Body of pancreas (tissue), 4 donors: ENCODE data around the gene PIMREG.

Experiments used
- CTCF ChIP-seq, 7 experiments: fragments of 450-650 bp in 4 of 7; fragments of 200-600 bp in 3 of 7; sonication (generic) in 3 of 7; IDR thresholded peaks; one replicate each; pipeline ENCODE4 v1.5.1; 2016 to 2019; ENCODE audit warnings: antibody characterized with exemption in 7 of 7
- POLR2A ChIP-seq, 3 donors: fragments of 450-650 bp; IDR thresholded peaks; one replicate each; pipeline ENCODE4 v1.6.1; 2016; ENCODE audit warnings: antibody characterized with exemption in 3 of 3, mild to moderate bottlenecking in 2 of 3

GRCh38 chr17:6480303-6480675, 36.0 kb downstream of the PIMREG start:
- TF ChIP-seq CTCF (IDR thresholded peaks at IDR 0.05) (no peak), POLR2A (IDR thresholded peaks at IDR 0.05) (no peak)
